Astrocyte (in vitro differentiated cells and primary cell): ENCODE results near the gene FAM3A.

ENCODE experiments used
- EZH2 ChIP-seq: IDR thresholded peaks from 2 replicates; pipeline ENCODE4 v1.6.1; 2012; ENCODE audit warnings: mild to moderate bottlenecking, low read length, inconsistent platforms; ENCODE audit not compliant: insufficient read depth
- TF ChIP-seq, protein P1 (sequence below): IDR thresholded peaks from 2 replicates; pipeline ENCODE4 v1.5.1; 2011; ENCODE audit warnings: low read depth, mild to moderate bottlenecking, inconsistent platforms, low read length, moderate library complexity; ENCODE audit not compliant: insufficient read depth

- TF ChIP-seq, protein P1, sequence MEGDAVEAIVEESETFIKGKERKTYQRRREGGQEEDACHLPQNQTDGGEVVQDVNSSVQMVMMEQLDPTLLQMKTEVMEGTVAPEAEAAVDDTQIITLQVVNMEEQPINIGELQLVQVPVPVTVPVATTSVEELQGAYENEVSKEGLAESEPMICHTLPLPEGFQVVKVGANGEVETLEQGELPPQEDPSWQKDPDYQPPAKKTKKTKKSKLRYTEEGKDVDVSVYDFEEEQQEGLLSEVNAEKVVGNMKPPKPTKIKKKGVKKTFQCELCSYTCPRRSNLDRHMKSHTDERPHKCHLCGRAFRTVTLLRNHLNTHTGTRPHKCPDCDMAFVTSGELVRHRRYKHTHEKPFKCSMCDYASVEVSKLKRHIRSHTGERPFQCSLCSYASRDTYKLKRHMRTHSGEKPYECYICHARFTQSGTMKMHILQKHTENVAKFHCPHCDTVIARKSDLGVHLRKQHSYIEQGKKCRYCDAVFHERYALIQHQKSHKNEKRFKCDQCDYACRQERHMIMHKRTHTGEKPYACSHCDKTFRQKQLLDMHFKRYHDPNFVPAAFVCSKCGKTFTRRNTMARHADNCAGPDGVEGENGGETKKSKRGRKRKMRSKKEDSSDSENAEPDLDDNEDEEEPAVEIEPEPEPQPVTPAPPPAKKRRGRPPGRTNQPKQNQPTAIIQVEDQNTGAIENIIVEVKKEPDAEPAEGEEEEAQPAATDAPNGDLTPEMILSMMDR, result no peak
- no peak for TF ChIP-seq EZH2
These were observed 2.3 kb downstream of the FAM3A start for GRCh38 chrX:154513716-154514115.
